Cardiac septum (tissue), 1 donor: ENCODE data around the gene ZCCHC2. TPM values are rescaled to one million over a fixed set of nuclear protein-coding genes. Genes with fewer than 3 reads are reported as not detected.
A peak's percentile ranks its signal among the peaks of the same experiment; 100 is the strongest.

Experiments
- DNase-seq: peaks from one replicate; pipeline ENCODE4 v3.0.0-alpha.2; 2020; ENCODE audit warnings: low spot score
- intact Hi-C: fragments of 100-400 bp; cut with DNase I; formaldehyde crosslinking; loops from one replicate; pipeline ENCODE4 v1.14.0; 2022
- long read RNA-seq: library from polyadenylated mRNA; unstranded; transcript quantifications from one replicate; pipeline ENCODE4 v2.0.0, GENCODE V29; 2021
- total RNA-seq: library from RNA; stranded (reverse); fragmentation: NEBNext Ultra II Directional; extraction: Animal tissue kit (Norgen Biotek cat#: 25700); gene quantifications from one replicate; pipeline ENCODE4 v1.2.1, GENCODE V29; 2021
- donor health status: DM: no; HTN: no; CAD: no.

ZCCHC2 gene
- 19.1 TPM for total RNA-seq
- long read RNA-seq, full-length matches to known transcripts = 1 of 5 reads
- long read RNA-seq, partial matches to known transcripts = 2 of 5 reads
- long read RNA-seq, other reads (novel, unspliced or antisense) = 2 of 5 reads

DNA sequence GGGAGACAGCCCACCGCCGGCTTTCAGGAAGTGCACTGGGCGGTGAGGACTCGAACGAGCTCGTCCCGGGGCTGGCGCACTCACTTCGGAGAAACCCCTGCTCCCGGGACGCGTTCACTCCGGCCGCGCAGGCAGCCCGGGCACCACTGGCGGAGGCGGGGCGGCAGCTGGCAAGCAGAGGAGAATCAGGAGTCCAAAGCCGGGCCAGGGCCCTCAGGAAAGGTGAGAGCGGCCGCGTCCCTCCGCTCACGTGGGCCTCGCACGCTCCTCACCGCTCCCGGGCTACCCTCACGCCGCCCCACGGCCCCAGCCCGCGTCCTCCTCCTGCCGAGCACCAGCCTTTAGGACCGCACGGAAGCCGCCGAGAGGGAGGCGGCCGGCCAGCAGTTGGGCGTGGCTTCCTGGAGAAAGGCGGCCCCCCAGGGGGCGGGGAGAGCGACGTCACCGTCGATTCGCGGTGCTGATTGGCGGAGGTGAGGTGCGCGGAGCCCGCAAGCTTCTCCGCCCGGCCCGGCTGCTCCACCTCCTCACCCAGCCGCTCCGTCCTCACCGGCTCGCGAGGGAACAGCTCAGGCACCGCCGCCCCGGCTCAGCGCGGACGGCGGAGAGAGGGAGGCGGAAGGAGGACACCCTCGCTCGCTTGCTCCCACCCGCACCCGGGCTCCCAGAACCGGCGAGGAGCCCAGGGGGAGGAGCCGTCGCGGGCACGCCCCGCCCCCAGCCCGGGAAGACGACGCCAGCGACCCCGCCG is at the start of gene ZCCHC2:
TSS of gene ZCCHC2 (plus strand) at position 522 of the 751 bp plus-strand sequence. CDS start 400 bp downstream, outside the sequence.
- intact Hi-C loops = loop anchor here (10.0 kb wide), 1 partner anchor 338 kb away; the partner anchor contains the start of genes PIGN and RELCH

DNA sequence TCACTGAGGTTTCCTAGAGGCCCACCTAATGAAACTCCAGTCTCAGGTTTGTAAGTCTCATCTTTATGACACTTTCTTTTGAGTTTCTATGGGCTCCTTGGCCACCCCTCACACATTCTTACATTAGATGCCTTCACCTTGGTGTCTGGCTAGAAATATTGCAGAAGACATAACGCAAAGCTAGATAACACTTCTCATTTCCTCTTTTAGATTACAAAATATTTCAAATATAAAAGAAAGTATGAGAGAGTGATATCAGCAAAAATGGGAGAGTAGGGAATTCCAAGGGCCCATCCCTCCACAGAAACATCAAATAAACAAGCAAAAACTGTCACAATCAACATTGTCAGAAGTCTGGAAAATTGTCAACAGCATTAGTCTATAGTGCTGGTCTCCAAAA is 43.3 kb upstream of the ZCCHC2 start:
- intact Hi-C loops = no loop called here
- no peak for DNase-seq

More for the DNA sequence above, at the start of gene ZCCHC2:
- peak; percentile 99 for DNase-seq

DNA sequence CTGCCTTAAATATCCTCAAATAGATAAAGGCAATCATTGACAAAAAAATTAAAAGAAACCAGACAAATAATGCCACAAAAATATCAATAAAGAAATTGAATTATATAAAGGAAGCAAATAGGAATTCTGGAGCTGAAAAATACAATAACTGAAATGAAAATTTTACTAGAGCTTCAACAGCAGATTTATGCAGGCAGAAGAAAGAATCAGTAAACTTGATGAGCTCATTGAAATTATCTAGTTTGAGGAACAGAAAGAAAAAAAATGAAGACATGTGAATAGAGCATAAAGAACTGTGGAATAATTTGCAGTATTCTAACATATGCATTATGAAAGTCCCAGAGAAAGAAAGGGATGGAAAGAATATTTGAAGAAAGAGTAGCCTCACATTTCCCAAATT is 41.9 kb upstream of the ZCCHC2 start:
- intact Hi-C loops = no loop called here

DNA sequence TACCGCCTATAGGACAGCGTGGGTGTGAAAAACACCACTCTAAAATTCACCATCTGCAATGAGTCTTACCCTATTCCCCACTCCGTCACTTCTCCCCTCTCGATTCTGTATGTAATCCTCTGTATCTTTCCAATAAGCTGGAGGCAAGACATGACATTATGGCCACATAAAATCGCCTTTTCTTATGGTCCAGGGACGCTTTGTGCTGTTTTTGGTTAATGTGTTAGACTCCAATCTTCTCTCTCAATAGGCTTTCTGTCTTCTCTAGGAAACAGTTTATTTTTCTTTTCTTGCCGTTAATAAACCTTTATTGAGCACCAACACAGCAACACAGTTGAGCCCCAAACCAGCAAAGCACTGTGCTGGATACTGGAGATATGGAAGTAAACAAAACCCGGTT is 37.9 kb upstream of the ZCCHC2 start:
- intact Hi-C loops = no loop called here
- DNase-seq = no peak

More for the DNA sequence above, 41.9 kb upstream of the ZCCHC2 start:
- DNase-seq = no peak

DNA sequence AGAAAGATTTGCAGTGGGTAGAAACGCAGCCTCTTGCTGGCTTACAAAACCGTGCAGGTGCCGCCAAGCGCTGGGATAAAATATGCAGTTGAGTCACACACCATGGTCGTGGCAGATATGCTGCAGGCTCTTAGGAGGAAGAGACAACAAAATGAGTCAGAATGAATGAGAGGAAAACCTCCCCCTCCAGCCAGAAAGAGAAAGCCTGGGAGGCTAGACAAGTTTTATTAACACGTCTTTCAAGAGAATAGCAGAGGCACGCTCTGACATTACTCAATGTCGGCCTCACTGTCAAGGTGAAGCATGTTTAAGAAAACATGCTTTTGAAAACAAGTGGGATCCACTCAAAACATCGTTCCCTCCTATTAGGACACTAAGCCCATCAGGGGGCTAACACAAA is 37.1 kb upstream of the ZCCHC2 start:
- intact Hi-C loops = no loop called here
- DNase-seq = no peak

DNA sequence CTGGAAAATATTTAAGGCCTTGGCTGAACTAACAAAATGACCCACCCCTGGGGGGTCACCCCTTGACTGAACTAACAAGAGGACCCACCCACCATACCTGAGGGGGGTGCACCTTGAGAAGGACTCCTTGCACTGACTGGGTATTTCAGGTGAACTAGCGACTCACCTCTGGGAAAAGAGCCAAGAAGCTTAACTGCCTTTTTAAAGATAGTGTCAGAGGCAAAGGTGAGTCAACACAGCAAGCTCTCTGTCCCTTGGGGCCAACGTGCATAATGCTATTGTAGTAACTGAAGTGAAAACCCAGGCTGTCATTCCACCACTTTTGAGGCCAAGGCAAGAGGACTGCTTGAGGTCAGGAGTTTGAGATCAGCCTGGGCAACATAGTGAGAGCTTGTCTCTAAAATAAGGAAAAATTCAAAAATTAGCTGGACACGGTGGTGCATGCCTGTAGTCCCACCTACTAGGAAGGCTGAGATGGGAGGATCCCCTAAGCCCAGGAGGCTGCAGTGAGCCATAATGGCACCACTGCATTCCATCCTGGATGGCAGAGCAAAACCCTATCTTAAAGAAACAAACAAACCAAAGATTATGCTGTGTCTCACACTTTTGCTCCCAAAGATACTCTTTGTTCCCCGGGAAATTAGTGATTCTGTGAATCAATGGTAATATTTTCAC is 36.4 kb upstream of the ZCCHC2 start:
- no peak for DNase-seq
- intact Hi-C loops = no loop called here

DNA sequence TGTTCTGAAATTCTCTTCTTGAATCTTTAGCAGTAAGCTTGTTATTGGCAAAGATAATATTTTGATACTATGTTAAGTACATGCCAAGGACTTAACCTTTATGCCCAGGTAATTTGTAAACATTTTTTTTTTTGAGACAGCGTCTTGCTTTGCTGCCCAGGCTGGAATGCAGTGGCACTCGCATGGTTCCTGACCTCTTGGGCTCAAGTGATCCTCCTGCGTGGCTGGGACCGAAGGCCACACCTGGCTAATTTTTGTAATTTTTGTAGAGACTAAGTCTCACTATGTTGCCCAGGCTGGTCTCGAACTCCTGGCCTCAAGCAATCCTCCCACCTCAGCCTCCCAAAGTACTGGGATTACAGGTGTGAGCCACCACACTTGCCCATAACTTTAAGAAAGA is 35.7 kb upstream of the ZCCHC2 start:
- intact Hi-C loops = no loop called here
- DNase-seq = no peak

DNA sequence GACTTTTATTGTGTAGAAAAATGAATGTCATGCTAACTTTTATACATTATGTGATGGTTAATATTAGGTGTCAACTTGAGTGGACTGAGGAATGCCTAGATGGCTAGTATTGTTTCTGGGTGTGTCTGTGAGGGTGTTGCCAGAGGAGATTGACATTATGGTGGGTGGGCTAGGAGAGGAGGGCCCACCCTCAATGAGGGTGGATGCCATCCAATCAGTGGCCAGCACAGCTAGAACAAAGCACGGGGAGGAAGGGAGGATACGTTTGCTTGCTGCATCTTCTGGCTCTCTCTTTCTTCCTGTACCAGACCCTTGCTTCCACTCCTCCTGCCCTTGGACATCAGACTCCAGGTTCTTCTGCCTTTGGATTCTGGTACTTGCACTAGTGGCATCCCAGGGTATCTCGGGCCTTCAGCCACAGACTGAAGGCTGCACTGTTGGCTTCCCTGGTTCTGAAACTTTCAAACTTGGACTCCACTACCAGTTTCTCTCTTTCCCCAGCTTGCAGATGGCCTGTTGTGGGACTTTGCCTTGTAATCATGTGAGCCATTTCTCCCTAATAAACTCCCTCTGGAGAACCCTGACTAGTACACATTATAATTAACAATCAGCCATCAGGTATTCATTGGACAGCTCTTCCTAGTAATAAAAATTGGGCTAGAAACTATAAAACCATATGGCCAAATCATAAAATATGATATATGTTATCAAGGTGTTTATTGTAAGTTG is 31.7 kb upstream of the ZCCHC2 start:
- DNase-seq = no peak
- intact Hi-C loops = no loop called here

DNA sequence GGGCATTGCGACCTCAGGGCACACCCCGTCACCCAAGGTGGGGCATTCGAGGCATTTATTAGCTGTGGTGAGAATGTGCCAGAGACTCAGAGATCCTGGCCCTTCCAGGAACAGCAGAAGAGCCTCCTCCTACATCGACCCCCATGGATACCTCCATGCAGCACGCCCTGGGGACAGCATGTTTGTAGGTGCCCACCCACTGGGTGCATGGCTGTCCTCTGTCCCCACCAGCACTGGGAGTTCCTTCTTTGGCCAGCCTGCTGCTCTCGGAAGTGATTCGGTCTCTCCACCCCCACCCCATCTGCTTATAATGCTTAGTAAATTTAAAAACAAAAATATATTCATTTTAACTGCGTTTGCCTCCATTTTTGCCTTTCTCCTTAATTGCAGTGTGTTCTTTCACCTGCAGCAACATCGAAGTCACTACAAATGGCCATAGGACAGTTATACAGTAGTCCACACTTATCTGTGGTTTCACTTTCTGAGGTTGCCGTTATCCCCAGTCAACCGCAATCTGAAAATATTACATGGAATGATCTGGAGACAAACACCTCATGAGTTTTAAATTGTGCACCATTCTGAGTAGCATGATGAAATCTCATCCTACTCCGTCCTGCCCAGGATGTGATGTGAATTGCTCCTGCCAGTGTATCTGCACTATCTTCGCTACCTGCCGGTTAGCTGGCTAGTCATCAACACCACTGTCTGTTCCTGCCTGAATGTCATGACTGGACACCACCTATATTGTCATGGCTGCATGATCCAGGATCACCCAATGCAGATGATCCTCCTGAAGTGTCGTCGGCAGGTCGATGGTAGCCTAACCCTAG is 29.6 kb upstream of the ZCCHC2 start:
- DNase-seq = no peak
- intact Hi-C loops = no loop called here

DNA sequence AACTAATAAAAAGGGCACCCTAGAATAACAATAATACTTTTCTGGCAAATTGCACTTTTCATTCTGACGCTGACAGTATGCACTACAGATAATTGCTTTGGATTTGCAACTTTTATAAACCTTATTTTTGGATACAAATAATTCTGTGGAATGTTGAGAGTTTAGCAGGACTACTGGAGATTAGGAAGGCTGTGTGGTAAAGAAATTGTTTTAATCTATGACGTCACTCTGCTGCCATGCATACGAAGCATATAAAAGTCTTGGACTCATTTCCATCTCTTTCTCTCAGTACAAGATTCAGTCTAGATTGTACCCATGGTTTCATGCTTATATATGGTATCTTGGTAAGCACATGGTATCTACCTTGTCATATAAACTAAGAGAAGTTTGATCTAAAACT is 28.1 kb upstream of the ZCCHC2 start:
- intact Hi-C loops = no loop called here
- DNase-seq = no peak

DNA sequence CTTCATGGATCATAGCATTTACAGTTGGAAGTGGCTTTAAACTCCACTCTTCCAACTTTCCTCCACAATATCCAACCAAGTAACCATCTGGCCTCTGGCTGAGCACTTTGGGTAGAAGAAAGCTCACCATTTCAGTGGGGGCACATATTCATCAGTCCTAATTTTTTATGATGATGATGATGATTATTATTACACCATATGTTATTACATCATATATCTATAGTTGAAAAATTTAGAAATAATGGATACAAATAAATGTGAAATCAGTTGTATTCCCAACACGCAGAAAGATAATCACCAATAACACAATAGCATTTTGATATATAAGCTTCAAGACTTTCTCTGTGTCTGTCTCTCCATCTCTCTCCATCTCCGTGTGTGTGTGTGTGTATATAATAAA is 26.6 kb upstream of the ZCCHC2 start:
- DNase-seq = no peak
- intact Hi-C loops = no loop called here

DNA sequence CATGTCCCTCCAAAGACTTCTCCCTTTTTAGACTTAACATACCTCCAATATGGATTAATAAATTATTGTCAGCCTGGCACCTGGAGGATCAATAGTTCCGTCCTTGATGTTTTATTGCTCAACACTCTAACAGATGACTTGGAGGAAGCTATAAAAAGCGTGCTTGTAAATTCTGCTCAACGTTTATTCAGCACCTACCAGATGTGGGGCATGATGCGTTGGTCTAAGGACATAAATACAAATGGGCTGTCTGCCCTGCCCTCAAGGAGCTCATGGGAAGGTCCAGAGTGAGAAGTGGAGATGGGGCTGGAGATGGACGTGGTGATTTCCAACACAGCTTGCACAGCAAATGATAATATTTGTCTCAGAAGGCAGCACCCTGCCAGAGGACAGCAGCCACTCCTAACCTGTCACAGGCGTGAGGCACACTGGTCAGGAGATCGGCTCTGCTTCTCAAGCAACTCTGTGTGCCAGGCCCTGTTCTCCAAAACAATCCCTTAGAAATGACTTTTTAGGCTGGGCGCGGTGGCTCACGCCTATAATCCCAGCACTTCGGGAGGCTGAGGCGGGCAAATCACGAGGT is 25.5 kb upstream of the ZCCHC2 start:
- no peak for DNase-seq
- intact Hi-C loops = no loop called here

DNA sequence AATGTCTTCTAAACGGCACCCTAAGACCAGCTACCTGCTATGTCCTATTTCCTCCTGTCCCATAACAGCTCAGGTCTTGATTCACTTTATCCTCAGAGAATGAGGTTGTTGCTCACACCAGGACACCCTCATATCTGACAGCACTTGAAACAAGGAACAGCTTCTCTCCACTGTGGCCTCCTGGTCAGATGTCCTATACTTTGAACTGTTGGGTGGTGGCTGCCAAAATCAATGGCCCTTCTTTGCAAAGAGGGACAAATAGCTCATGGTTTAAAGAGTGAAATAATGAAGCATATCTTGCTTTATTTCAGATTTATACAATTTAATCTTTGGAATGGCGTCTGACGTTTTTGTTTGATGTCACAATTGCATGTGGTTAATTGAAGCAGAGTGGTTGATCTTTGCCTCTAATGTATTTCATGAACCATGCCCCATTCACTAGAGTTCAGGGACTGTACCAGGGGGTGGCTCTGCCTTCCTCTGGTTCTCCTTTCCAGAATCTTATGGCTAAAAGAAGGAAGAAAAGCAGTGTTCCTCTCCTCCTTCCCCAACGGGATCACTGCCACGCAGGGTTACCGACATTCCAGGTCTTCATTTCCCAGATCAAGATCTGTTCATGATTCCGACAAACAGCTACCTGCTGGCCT is 24.1 kb upstream of the ZCCHC2 start:
- intact Hi-C loops = no loop called here
- DNase-seq = no peak

DNA sequence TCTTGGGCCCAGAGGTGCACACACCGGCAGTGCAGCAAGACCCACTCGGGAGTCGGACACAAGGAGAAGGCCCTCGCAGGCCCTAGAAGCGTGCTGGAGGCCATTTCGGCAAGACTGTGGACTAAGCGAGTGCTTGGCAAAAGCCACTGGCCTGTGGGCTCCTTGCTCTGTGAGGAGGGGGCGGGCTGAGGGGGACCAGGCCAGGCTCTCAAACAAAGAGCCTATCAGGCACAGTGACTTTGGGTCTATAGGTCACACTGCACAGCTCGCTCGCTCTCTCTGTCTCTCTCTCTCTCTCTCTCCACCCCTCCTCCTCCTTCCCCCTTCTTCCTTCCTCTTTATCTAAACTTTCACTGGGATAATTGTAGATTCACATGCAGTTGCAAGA is 23.6 kb upstream of the ZCCHC2 start:
- intact Hi-C loops = no loop called here
- DNase-seq = no peak

DNA sequence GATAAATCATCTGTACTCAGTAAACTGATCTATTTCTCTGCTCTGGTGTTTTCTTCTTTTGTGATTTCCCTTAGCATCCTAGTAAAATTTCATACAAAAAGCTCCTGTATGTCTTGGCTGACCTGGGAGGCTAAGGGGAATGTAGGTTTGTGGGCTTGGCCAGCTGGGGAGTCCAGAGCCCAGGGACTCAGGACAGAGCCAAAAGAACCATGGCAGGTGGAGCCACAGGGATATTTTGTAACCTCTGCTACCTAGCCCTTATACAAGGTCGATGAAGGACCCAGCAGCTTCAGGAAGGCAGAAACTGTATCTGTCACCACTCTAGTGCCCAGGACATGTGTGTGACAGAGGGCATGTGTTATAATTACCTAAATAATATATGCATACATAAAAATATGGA is 22.7 kb upstream of the ZCCHC2 start:
- intact Hi-C loops = no loop called here
- no peak for DNase-seq

DNA sequence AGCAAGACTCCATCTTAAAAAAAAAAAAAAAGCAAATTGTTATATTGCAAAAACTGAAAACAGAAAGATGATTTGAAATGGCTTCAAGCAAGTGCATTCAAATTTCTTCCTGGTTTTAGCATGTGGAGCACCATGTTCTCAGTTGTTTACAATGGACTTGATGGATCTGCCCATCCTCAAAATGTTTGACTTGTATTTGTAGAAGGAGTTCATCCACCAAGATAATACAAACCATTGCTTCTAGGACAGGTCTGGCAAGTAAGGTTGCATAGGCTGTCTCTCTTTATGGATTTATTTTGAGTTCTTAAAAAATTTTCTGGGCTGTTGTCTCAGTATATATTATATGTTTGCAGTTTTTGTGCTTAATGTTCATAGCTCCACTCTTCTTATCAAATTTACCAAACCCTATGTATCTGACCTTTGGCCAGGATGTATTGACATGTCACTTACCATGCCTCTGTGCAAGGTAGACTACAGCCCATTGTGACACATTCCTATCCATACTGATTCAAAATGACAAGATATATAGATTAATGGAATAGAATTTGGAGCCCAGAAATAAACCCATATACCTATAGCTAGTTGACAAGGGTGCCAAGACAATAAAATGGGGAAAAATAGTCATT is 21.7 kb upstream of the ZCCHC2 start:
- intact Hi-C loops = no loop called here
- DNase-seq = no peak

DNA sequence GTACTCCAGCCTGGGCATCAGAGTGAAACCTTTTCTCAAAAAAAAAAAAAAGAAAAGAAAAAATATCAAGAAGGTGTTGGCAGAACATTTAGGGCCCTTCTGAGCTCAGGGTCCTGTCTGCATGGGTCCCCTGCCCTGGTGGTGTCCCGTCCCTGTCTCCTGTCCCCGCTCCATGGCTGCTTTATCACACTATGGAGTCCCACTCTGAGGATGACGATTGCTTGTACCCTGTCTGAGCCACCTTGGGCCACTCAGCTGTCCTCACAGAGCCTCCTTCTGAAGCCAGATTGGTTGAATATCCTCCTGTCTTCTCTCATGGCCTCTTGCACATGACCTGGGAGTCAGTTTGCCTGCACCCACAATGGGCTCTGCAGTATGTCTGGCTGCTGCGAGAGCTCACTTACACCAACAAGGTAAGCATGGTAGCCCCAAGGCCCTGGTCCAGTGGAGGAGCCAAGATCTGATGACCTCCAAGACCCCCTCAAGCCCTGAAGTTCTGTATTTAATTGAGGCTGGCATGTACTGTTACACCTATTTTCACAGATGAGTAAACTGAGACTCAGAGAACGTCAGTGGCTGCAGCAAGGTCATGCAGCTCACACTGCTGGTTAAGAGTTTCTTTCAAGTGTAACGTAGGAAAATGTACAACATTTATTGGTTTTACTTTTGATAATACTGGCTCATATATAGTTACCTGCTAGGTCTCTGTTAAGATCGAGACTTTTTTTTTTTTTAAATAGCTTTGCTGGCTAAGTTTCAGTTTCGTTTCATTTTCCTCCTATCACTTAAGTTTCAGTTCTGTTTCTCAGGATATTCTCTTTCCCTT is 16.9 kb upstream of the ZCCHC2 start:
- intact Hi-C loops = no loop called here
- no peak for DNase-seq
